ENCODE measurements around the gene MICAL3.

MICAL3 gene

GRCh38 chr22:17896586-17896985 is 127.8 kb downstream of the MICAL3 start:
- H3K27me3 Mint-ChIP-seq (ENCODE audit: low read depth), result no peaks in the 10 kb centered on the region
- no peak overlapping the region for H3K4me3 Mint-ChIP-seq

DNA sequence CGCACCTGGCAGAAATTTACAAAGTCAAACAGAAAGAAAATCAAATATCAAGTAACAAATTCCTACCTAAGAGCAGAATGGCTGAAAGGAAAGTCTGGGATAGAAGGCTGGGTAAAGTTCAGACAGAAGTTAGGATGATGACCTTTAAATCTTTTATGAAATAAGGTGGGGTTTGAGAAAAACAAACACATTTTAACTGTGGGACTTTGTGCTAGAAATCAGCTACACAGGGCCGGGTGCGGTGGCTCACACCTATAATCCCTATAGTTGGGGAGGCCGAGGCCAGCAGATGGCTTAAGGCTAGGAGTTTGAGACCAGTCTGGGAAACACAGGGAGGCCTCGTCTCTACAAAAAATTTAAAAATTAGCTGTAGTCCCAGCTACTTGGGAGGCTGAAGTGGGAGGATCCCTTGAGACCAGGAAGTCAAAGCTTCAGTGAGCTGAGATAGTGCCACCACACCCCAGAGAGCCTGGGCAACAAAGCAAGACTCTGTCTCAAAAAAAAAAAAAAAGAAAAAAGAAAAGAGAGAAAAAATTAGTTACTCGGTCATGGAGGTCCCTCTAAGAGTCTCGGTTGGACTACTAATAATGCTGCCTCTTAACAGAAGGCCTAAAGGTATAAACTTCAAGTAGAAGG is 130.3 kb downstream of the MICAL3 start:
- no peaks in the 10 kb centered on the region for H3K27me3 Mint-ChIP-seq (ENCODE audit: low read depth)
- H3K9me3 Mint-ChIP-seq, result no peaks in the 10 kb centered on the region
- H3K27ac Mint-ChIP-seq, result no peak overlapping the region
- H3K4me1 Mint-ChIP-seq (ENCODE audit: low read depth), result no peaks in the 10 kb centered on the region
- H3K36me3 Mint-ChIP-seq (ENCODE audit: low read depth), result peaks cover 17% of the 10 kb centered on the region
- no peak overlapping the region for H3K4me3 Mint-ChIP-seq

More at GRCh38 chr22:17896586-17896985, 127.8 kb downstream of the MICAL3 start:
- H3K9me3 Mint-ChIP-seq, result no peaks in the 10 kb centered on the region
- no peak overlapping the region for H3K27ac Mint-ChIP-seq
- H3K36me3 Mint-ChIP-seq (ENCODE audit: low read depth), result peaks cover 13% of the 10 kb centered on the region
- H3K4me1 Mint-ChIP-seq (ENCODE audit: low read depth), result no peaks in the 10 kb centered on the region

GRCh38 chr22:17892376-17892775 is 132.0 kb downstream of the MICAL3 start:
- H3K4me1 Mint-ChIP-seq (ENCODE audit: low read depth), result no peaks in the 10 kb centered on the region
- H3K27me3 Mint-ChIP-seq (ENCODE audit: low read depth), result no peaks in the 10 kb centered on the region
- H3K9me3 Mint-ChIP-seq, result no peaks in the 10 kb centered on the region
- H3K27ac Mint-ChIP-seq, result no peak overlapping the region
- H3K4me3 Mint-ChIP-seq, result no peak overlapping the region
- peaks cover 15% of the 10 kb centered on the region for H3K36me3 Mint-ChIP-seq (ENCODE audit: low read depth)

DNA sequence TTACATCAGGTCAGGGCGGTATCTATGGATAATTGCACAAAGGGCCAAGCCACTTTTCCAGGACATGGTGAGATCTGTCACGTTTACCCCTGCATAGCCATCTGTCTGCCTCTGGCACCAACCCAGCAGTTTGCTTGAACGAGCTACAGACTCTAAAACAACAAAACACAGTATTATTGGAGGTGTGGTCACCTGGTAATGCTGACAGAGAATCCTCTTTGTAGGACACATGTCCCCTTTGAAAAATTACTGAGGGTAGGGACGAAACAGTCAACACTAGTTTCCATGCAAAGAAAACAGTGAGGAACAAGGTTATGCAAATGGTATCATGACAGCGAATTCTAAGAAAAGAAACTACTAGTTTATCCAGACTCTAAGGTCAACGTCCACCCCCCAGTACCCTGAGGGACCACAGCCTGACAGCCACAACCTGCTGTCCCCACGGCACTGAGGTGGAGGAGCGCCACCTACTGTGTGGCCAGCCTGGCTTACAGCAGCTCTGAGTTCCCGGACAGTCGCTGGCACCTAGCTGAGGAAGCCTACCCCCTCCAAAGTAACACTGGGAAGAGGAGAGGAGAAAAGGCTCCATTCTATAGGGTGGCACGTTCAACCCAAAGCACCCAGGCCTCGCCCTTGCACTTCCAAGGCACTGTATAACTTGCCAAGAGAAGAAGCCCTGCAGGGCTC is 132.7 kb downstream of the MICAL3 start:
- Mint-ChIP-seq H3K27ac (no peak overlapping the region), H3K4me1 (ENCODE audit: low read depth) (no peaks in the 10 kb centered on the region), H3K9me3 (no peaks in the 10 kb centered on the region), H3K36me3 (ENCODE audit: low read depth) (peaks cover 13% of the 10 kb centered on the region), H3K27me3 (ENCODE audit: low read depth) (no peaks in the 10 kb centered on the region), H3K4me3 (no peak overlapping the region)

GRCh38 chr22:17890892-17891291 is 133.5 kb downstream of the MICAL3 start:
- no peaks in the 10 kb centered on the region for H3K27me3 Mint-ChIP-seq (ENCODE audit: low read depth)
- peaks cover 10% of the 10 kb centered on the region for H3K36me3 Mint-ChIP-seq (ENCODE audit: low read depth)
- no peak overlapping the region for H3K27ac Mint-ChIP-seq

DNA sequence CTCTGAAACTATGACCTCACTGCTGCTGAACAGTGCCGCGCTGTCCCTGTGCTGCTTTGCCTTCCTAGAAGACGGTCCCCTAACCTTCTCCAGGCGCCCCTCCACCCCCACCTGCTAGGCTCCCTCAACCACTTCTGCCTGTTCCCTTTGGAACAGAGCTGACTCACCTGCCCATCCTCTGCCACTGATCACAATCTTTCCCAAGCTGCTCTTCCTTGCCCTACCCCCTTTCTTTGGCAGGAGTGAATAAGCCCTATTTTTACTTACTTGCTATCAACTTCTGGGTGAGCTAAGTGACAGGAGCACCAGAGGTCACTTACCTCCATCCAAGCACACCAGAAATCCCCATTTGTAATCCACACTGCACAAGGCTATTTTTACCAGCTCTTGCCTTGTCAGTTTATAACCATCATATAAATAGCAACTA is 134.1 kb downstream of the MICAL3 start:
- Mint-ChIP-seq H3K4me3 (no peak overlapping the region), H3K27me3 (ENCODE audit: low read depth) (no peaks in the 10 kb centered on the region), H3K9me3 (no peaks in the 10 kb centered on the region), H3K4me1 (ENCODE audit: low read depth) (no peaks in the 10 kb centered on the region), H3K27ac (no peak overlapping the region), H3K36me3 (ENCODE audit: low read depth) (peaks cover 10% of the 10 kb centered on the region)

More at GRCh38 chr22:17890892-17891291, 133.5 kb downstream of the MICAL3 start:
- no peaks in the 10 kb centered on the region for H3K9me3 Mint-ChIP-seq
- no peaks in the 10 kb centered on the region for H3K4me1 Mint-ChIP-seq (ENCODE audit: low read depth)
- no peak overlapping the region for H3K4me3 Mint-ChIP-seq

DNA sequence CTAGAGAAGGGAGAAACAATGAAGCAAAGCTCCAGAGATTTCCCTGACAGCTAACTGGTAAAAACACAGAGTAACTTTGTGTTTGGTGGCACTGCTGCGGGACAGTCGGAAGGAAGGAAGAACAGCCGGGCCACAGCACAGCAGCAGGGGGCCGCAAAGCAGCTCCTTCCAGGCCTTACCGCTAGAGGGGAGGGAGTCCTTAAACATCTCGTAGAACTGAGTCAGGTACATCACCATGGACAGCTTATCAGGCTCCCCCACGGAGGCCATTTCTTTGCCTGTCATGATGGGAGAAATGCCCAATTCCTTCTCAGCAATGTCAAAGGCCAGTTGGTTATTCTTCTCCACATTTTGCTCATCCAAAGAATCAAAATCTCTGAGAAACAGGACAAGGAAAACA is 135.5 kb downstream of the MICAL3 start:
- Mint-ChIP-seq H3K4me1 (ENCODE audit: low read depth) (no peaks in the 10 kb centered on the region), H3K9me3 (no peaks in the 10 kb centered on the region), H3K36me3 (ENCODE audit: low read depth) (peaks cover 16% of the 10 kb centered on the region), H3K4me3 (no peak overlapping the region), H3K27me3 (ENCODE audit: low read depth) (no peaks in the 10 kb centered on the region), H3K27ac (no peak overlapping the region)

GRCh38 chr22:17888439-17888838 is 135.9 kb downstream of the MICAL3 start:
- H3K4me1 Mint-ChIP-seq (ENCODE audit: low read depth), result no peaks in the 10 kb centered on the region
- H3K9me3 Mint-ChIP-seq, result no peaks in the 10 kb centered on the region
- H3K27me3 Mint-ChIP-seq (ENCODE audit: low read depth), result no peaks in the 10 kb centered on the region
- H3K27ac Mint-ChIP-seq, result no peak overlapping the region
- H3K4me3 Mint-ChIP-seq, result no peak overlapping the region
- H3K36me3 Mint-ChIP-seq (ENCODE audit: low read depth), result peaks cover 14% of the 10 kb centered on the region

DNA sequence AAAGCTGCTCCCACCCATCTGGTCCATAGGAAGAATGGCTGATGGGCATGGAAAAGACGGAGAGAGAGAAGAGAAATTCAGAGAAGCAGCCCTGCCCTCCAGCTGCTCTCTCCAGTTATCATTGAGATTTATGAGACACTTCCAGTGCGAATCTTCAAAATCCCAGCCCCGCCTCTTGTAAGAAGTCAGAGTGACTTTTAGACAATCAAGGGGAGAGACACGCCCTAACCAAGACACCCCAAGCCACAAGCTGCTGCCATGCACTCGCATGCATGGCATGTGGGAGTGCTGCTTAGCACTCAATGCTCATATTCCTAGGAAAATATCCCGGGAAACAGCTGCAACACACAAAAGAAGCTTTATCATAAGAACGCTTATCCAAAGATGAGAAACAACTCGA is 139.5 kb downstream of the MICAL3 start:
- Mint-ChIP-seq H3K27me3 (ENCODE audit: low read depth) (no peaks in the 10 kb centered on the region), H3K9me3 (no peaks in the 10 kb centered on the region)

GRCh38 chr22:17884084-17884483 is 140.3 kb downstream of the MICAL3 start:
- peaks cover 14% of the 10 kb centered on the region for H3K36me3 Mint-ChIP-seq (ENCODE audit: low read depth)
- H3K9me3 Mint-ChIP-seq, result no peaks in the 10 kb centered on the region
- H3K27ac Mint-ChIP-seq, result no peak overlapping the region
- no peaks in the 10 kb centered on the region for H3K4me1 Mint-ChIP-seq (ENCODE audit: low read depth)
- no peak overlapping the region for H3K4me3 Mint-ChIP-seq
- no peaks in the 10 kb centered on the region for H3K27me3 Mint-ChIP-seq (ENCODE audit: low read depth)

More for the DNA sequence above, 139.5 kb downstream of the MICAL3 start:
- Mint-ChIP-seq H3K4me3 (no peak overlapping the region), H3K4me1 (ENCODE audit: low read depth) (no peaks in the 10 kb centered on the region), H3K27ac (no peak overlapping the region), H3K36me3 (ENCODE audit: low read depth) (peaks cover 14% of the 10 kb centered on the region)

GRCh38 chr22:17883356-17883755 is 141.0 kb downstream of the MICAL3 start:
- H3K4me3 Mint-ChIP-seq, result no peak overlapping the region
- no peaks in the 10 kb centered on the region for H3K4me1 Mint-ChIP-seq (ENCODE audit: low read depth)
- H3K9me3 Mint-ChIP-seq, result no peaks in the 10 kb centered on the region
- H3K27me3 Mint-ChIP-seq (ENCODE audit: low read depth), result no peaks in the 10 kb centered on the region
- H3K36me3 Mint-ChIP-seq (ENCODE audit: low read depth), result peaks cover 13% of the 10 kb centered on the region
- no peak overlapping the region for H3K27ac Mint-ChIP-seq

GRCh38 chr22:17882727-17883126 is 141.6 kb downstream of the MICAL3 start:
- no peak overlapping the region for H3K4me3 Mint-ChIP-seq
- H3K9me3 Mint-ChIP-seq, result no peaks in the 10 kb centered on the region
- H3K27me3 Mint-ChIP-seq (ENCODE audit: low read depth), result no peaks in the 10 kb centered on the region
- H3K36me3 Mint-ChIP-seq (ENCODE audit: low read depth), result peaks cover 11% of the 10 kb centered on the region
- H3K27ac Mint-ChIP-seq, result no peak overlapping the region
- no peaks in the 10 kb centered on the region for H3K4me1 Mint-ChIP-seq (ENCODE audit: low read depth)

DNA sequence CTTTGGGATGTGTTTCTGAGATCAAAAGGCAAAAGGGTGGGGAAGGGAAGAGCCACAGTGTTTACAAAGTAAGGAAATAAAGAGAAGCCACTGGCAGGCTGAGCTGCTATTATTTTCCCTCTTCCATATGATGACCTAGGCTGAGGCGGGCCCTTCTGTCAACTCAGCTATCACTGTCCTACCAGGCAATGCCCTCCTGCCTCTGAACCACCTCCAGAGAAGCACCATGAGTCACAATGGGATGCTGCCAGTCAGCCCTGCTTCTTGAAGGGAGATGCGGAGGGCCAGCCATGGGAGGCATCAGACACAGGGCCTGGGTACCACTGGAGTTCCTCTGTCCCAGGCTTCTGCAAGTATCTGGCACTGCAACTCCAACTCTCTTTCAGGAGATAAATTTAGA is 142.2 kb downstream of the MICAL3 start:
- Mint-ChIP-seq H3K27ac (no peak overlapping the region), H3K4me1 (ENCODE audit: low read depth) (no peaks in the 10 kb centered on the region), H3K36me3 (ENCODE audit: low read depth) (peaks cover 11% of the 10 kb centered on the region), H3K4me3 (no peak overlapping the region), H3K27me3 (ENCODE audit: low read depth) (no peaks in the 10 kb centered on the region), H3K9me3 (no peaks in the 10 kb centered on the region)

- H3K27ac Mint-ChIP-seq, result no peak overlapping the region
- peaks cover 11% of the 10 kb centered on the region for H3K36me3 Mint-ChIP-seq (ENCODE audit: low read depth)
- H3K27me3 Mint-ChIP-seq (ENCODE audit: low read depth), result no peaks in the 10 kb centered on the region
Measured at GRCh38 chr22:17881366-17881765, 143.0 kb downstream of the MICAL3 start.

DNA sequence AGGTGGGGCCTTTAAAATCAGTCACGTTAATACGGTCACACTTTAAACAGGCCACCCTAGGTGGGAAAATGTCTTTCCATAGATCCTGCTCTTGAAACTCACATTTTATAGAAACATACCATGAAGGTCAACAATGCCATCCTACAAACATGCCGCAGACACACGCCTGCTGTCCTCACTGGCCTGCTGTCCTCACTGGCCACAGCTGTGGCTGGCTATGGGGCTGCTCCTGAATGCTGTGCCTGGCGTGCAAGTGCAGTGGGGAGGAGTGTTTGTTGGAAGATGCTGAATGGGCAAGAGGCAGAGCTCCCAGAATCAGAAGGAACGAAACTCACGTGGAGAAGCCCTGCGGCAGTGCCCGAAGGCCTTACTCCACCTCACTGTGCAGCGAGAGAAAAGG is 143.9 kb downstream of the MICAL3 start:
- H3K4me3 Mint-ChIP-seq, result no peak overlapping the region
- no peaks in the 10 kb centered on the region for H3K27me3 Mint-ChIP-seq (ENCODE audit: low read depth)
- H3K36me3 Mint-ChIP-seq (ENCODE audit: low read depth), result peaks cover 11% of the 10 kb centered on the region
- H3K4me1 Mint-ChIP-seq (ENCODE audit: low read depth), result no peaks in the 10 kb centered on the region
- no peak overlapping the region for H3K27ac Mint-ChIP-seq
- no peaks in the 10 kb centered on the region for H3K9me3 Mint-ChIP-seq

More at GRCh38 chr22:17881366-17881765, 143.0 kb downstream of the MICAL3 start:
- Mint-ChIP-seq H3K4me3 (no peak overlapping the region), H3K9me3 (no peaks in the 10 kb centered on the region), H3K4me1 (ENCODE audit: low read depth) (no peaks in the 10 kb centered on the region)
